Gastrocnemius medialis (tissue), 4 donors: ENCODE measurements around the gene POMT2.

Source experiments
- POLR2A ChIP-seq, 2 donors: fragments of 450-650 bp; IDR thresholded peaks; one replicate each; pipeline ENCODE4 v1.6.1; 2017; ENCODE audit warnings: antibody characterized with exemption in 2 of 2, mild to moderate bottlenecking in 2 of 2, moderate library complexity in 2 of 2
- TF ChIP-seq, protein P1 (sequence below), 5 experiments: fragments of 450-650 bp in 3 of 5; fragments of 200-600 bp in 2 of 5; sonication (generic) in 2 of 5; IDR thresholded peaks in 4 of 5; conservative IDR thresholded peaks in 1 of 5; 1 replicate in 4 of 5; 2 replicates in 1 of 5; pipeline ENCODE4 v1.5.1; 2016 to 2019; ENCODE audit warnings: antibody characterized with exemption in 5 of 5, mild to moderate bottlenecking in 3 of 5, moderate library complexity in 3 of 5

GRCh38 chr14:77339407-77339806, 18.7 kb upstream of the POMT2 start:
- no peak for TF ChIP-seq POLR2A (IDR thresholded peaks at IDR 0.05)
- TF ChIP-seq, protein P1, sequence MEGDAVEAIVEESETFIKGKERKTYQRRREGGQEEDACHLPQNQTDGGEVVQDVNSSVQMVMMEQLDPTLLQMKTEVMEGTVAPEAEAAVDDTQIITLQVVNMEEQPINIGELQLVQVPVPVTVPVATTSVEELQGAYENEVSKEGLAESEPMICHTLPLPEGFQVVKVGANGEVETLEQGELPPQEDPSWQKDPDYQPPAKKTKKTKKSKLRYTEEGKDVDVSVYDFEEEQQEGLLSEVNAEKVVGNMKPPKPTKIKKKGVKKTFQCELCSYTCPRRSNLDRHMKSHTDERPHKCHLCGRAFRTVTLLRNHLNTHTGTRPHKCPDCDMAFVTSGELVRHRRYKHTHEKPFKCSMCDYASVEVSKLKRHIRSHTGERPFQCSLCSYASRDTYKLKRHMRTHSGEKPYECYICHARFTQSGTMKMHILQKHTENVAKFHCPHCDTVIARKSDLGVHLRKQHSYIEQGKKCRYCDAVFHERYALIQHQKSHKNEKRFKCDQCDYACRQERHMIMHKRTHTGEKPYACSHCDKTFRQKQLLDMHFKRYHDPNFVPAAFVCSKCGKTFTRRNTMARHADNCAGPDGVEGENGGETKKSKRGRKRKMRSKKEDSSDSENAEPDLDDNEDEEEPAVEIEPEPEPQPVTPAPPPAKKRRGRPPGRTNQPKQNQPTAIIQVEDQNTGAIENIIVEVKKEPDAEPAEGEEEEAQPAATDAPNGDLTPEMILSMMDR (IDR thresholded peaks at IDR 0.05 in 4 of 5, conservative IDR thresholded peaks at IDR 0.05 in 1 of 5), result no peak
